GM23338 (cell line): ENCODE results near the gene ITPR2. TPM values are rescaled to one million over a fixed set of nuclear protein-coding genes. Genes with fewer than 3 reads are reported as not detected.

Experiments
- ATAC-seq: fragments of 200-7000 bp; cut with Tn5 transposase; 3 replicates; pipeline ENCODE4 v1.9.1; 2020
- DNase-seq: peaks from one replicate; pipeline ENCODE4 v3.0.0-alpha.2; 2015; ENCODE audit warnings: low spot score
- H2AFZ ChIP-seq: fragments of 200-600 bp; sonication (generic); 2 replicates; pipeline ENCODE4 v1.8.0; 2016; ENCODE audit warnings: antibody characterized with exemption, mild to moderate bottlenecking, moderate library complexity
- H3F3A ChIP-seq: fragments of 200-600 bp; sonication (generic); replicated peaks from 2 replicates; pipeline ENCODE4 v1.8.0; 2017; ENCODE audit warnings: antibody characterized with exemption, mixed run types, low read depth
- H3K27ac ChIP-seq: fragments of 200-600 bp; sonication (generic); 2 replicates; pipeline ENCODE4 v1.6.1; 2016; ENCODE audit warnings: low read depth
- H3K27me3 ChIP-seq: fragments of 200-600 bp; sonication (generic); 2 replicates; pipeline ENCODE4 v1.8.0; 2016; ENCODE audit warnings: mild to moderate bottlenecking, mixed run types, moderate library complexity; ENCODE audit not compliant: insufficient read depth
- H3K36me3 ChIP-seq: fragments of 200-600 bp; sonication (generic); 2 replicates; pipeline ENCODE4 v1.8.0; 2016; ENCODE audit warnings: mild to moderate bottlenecking; ENCODE audit not compliant: insufficient read depth
- H3K4me1 ChIP-seq: fragments of 200-600 bp; sonication (generic); 2 replicates; pipeline ENCODE4 v1.8.0; 2016; ENCODE audit warnings: mild to moderate bottlenecking, moderate library complexity; ENCODE audit not compliant: insufficient read depth
- H3K4me2 ChIP-seq: fragments of 200-600 bp; sonication (generic); 2 replicates; pipeline ENCODE4 v1.7.1; 2017; ENCODE audit warnings: mixed run types
- H3K4me3 ChIP-seq: fragments of 200-600 bp; sonication (generic); 2 replicates; pipeline ENCODE4 v1.6.1; 2016; ENCODE audit warnings: mixed run types
- H3K79me2 ChIP-seq: fragments of 200-600 bp; sonication (generic); replicated peaks from 2 replicates; pipeline ENCODE4 v1.8.0; 2017; ENCODE audit warnings: mild to moderate bottlenecking; ENCODE audit not compliant: insufficient read depth
- H3K9me2 ChIP-seq: fragments of 200-600 bp; sonication (generic); 2 replicates; pipeline ENCODE4 v1.8.0; 2017; ENCODE audit not compliant: insufficient read depth
- H4K20me1 ChIP-seq: fragments of 200-600 bp; sonication (generic); replicated peaks from 2 replicates; pipeline ENCODE4 v1.8.0; 2017; ENCODE audit warnings: mild to moderate bottlenecking; ENCODE audit not compliant: insufficient read depth
- H3K27ac Mint-ChIP-seq: 2 replicates; pipeline ENCODE4 v1.8.0; 2020; ENCODE audit warnings: inconsistent platforms, mild to moderate bottlenecking, moderate library complexity, mixed read lengths
- H3K27me3 Mint-ChIP-seq: 3 replicates; pipeline ENCODE4 v1.8.0; 2022; ENCODE audit warnings: low read depth, mild to moderate bottlenecking, moderate library complexity, mixed read lengths, inconsistent platforms; ENCODE audit not compliant: insufficient read depth, poor library complexity
- H3K36me3 Mint-ChIP-seq: 3 replicates; pipeline ENCODE4 v1.8.0; 2021; ENCODE audit warnings: low read depth, mild to moderate bottlenecking, inconsistent platforms, moderate library complexity, mixed read lengths
- H3K4me1 Mint-ChIP-seq: 3 replicates; pipeline ENCODE4 v1.8.0; 2020; ENCODE audit warnings: mild to moderate bottlenecking, inconsistent platforms, mixed read lengths
- H3K4me3 Mint-ChIP-seq: 3 replicates; pipeline ENCODE4 v1.8.0; 2021; ENCODE audit warnings: moderate library complexity, mild to moderate bottlenecking, inconsistent platforms, mixed read lengths
- H3K9me3 Mint-ChIP-seq: 3 replicates; pipeline ENCODE4 v1.8.0; 2020; ENCODE audit warnings: moderate library complexity, mild to moderate bottlenecking, inconsistent platforms, mixed read lengths
- CREB1 ChIP-seq: fragments of 250-450 bp; sonication (Bioruptor Pico); IDR thresholded peaks from 2 replicates; pipeline ENCODE4 v1.5.0; 2020; ENCODE audit warnings: low read depth, mild to moderate bottlenecking, moderate library complexity
- EZH2 ChIP-seq: fragments of 200-600 bp; sonication (generic); IDR thresholded peaks from one replicate; pipeline ENCODE4 v1.8.0; 2017; ENCODE audit warnings: antibody characterized with exemption, mild to moderate bottlenecking, low read depth; ENCODE audit not compliant: unreplicated experiment
- POLR2AphosphoS5 ChIP-seq: IDR thresholded peaks from 2 replicates; pipeline ENCODE4 v1.6.1; 2016; ENCODE audit warnings: antibody characterized with exemption, low read depth
- ZNF114 ChIP-seq: fragments of 250-450 bp; sonication (Bioruptor Pico); IDR thresholded peaks from 2 replicates; pipeline ENCODE4 v1.5.0; 2020; ENCODE audit warnings: mild to moderate bottlenecking, moderate library complexity
- ZNF331 ChIP-seq: fragments of 250-450 bp; sonication (Bioruptor Pico); IDR thresholded peaks from 2 replicates; pipeline ENCODE4 v1.5.0; 2020; ENCODE audit warnings: low read depth, mild to moderate bottlenecking, moderate library complexity
- polyA plus RNA-seq: library from polyadenylated mRNA; unstranded; fragments of >200 nt; fragmentation: Nextera tagmentation; extraction: Ambion mirVana; gene quantifications from 2 replicates; pipeline ENCODE4 v1.2.1, GENCODE V29; 2016
- total RNA-seq: library from RNA; depleted of rRNA; stranded (reverse); fragments of >200 nt; shearing (Covaris generic); gene quantifications from 2 replicates; pipeline ENCODE4 v1.2.3, GENCODE V29; 2014
- TF ChIP-seq, protein P1 (sequence below): fragments of 250-450 bp; sonication (Bioruptor Pico); IDR thresholded peaks from 2 replicates; pipeline ENCODE4 v1.5.0; 2020; ENCODE audit warnings: mild to moderate bottlenecking, moderate library complexity
- TF ChIP-seq, protein P2 (sequence below): IDR thresholded peaks from one replicate; pipeline ENCODE4 v1.6.1; 2018; ENCODE audit warnings: antibody characterized with exemption; ENCODE audit not compliant: unreplicated experiment

The ITPR2 gene
- total and polyA plus RNA-seq, 2 experiments from 2014 or later: 44.5 to 65.2 TPM

DNA sequence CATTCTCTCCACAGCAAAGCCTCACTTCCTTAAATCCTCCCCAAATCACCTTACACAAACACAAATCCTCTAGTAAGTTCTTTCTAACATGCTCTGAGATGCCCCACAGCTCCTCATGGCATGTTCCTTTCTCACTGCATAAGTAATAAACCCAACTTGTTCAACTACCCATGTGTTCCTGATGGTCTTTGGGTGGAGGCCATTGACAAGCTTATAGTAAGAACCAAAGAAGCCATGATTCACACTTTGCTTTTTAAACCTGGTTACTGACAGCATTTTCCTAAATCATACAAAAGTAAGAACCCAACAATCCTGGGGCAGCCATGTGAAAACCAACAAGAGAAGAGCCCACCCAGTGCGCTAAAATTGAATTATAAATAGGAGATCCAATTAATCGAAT, 138.6 kb downstream of the ITPR2 start:
- Histone ChIP-seq H3K9me2 (no peaks in the 10 kb centered on the region), H3K4me2 (no peak overlapping the region), H3K27ac (no peak overlapping the region), H3K27me3 (no peaks in the 10 kb centered on the region), H3K79me2 (no peaks in the 10 kb centered on the region; the same call in 1 of the 2 replicates), H3K36me3 (peaks cover 16% of the 10 kb centered on the region; the same call in 1 of the 2 replicates), H3K4me1 (peaks cover 24% of the 10 kb centered on the region), H2AFZ (no peak overlapping the region), H3F3A (0 out of 2 replicates have a peak, but pooled peaks cover 3% of the 10 kb centered on the region), H4K20me1 (no peaks in the 10 kb centered on the region), H3K4me3 (no peak overlapping the region)
- H3K9me3 Mint-ChIP-seq: no peaks in the 10 kb centered on the region; the same call in 2 of the 3 replicates
- H3K4me1 Mint-ChIP-seq: peaks cover 28% of the 10 kb centered on the region
- H3K36me3 Mint-ChIP-seq: peaks cover 59% of the 10 kb centered on the region
- H3K4me3 Mint-ChIP-seq: no peak overlapping the region
- H3K27me3 Mint-ChIP-seq: no peaks in the 10 kb centered on the region
- ATAC-seq: no peak
- TF ChIP-seq ZNF114 (no peak), EZH2 (no peak), ZNF331 (CRISPR knock-in tag) (no peak), POLR2AphosphoS5 (no peak), CREB1 (no peak)
- TF ChIP-seq, protein P1, sequence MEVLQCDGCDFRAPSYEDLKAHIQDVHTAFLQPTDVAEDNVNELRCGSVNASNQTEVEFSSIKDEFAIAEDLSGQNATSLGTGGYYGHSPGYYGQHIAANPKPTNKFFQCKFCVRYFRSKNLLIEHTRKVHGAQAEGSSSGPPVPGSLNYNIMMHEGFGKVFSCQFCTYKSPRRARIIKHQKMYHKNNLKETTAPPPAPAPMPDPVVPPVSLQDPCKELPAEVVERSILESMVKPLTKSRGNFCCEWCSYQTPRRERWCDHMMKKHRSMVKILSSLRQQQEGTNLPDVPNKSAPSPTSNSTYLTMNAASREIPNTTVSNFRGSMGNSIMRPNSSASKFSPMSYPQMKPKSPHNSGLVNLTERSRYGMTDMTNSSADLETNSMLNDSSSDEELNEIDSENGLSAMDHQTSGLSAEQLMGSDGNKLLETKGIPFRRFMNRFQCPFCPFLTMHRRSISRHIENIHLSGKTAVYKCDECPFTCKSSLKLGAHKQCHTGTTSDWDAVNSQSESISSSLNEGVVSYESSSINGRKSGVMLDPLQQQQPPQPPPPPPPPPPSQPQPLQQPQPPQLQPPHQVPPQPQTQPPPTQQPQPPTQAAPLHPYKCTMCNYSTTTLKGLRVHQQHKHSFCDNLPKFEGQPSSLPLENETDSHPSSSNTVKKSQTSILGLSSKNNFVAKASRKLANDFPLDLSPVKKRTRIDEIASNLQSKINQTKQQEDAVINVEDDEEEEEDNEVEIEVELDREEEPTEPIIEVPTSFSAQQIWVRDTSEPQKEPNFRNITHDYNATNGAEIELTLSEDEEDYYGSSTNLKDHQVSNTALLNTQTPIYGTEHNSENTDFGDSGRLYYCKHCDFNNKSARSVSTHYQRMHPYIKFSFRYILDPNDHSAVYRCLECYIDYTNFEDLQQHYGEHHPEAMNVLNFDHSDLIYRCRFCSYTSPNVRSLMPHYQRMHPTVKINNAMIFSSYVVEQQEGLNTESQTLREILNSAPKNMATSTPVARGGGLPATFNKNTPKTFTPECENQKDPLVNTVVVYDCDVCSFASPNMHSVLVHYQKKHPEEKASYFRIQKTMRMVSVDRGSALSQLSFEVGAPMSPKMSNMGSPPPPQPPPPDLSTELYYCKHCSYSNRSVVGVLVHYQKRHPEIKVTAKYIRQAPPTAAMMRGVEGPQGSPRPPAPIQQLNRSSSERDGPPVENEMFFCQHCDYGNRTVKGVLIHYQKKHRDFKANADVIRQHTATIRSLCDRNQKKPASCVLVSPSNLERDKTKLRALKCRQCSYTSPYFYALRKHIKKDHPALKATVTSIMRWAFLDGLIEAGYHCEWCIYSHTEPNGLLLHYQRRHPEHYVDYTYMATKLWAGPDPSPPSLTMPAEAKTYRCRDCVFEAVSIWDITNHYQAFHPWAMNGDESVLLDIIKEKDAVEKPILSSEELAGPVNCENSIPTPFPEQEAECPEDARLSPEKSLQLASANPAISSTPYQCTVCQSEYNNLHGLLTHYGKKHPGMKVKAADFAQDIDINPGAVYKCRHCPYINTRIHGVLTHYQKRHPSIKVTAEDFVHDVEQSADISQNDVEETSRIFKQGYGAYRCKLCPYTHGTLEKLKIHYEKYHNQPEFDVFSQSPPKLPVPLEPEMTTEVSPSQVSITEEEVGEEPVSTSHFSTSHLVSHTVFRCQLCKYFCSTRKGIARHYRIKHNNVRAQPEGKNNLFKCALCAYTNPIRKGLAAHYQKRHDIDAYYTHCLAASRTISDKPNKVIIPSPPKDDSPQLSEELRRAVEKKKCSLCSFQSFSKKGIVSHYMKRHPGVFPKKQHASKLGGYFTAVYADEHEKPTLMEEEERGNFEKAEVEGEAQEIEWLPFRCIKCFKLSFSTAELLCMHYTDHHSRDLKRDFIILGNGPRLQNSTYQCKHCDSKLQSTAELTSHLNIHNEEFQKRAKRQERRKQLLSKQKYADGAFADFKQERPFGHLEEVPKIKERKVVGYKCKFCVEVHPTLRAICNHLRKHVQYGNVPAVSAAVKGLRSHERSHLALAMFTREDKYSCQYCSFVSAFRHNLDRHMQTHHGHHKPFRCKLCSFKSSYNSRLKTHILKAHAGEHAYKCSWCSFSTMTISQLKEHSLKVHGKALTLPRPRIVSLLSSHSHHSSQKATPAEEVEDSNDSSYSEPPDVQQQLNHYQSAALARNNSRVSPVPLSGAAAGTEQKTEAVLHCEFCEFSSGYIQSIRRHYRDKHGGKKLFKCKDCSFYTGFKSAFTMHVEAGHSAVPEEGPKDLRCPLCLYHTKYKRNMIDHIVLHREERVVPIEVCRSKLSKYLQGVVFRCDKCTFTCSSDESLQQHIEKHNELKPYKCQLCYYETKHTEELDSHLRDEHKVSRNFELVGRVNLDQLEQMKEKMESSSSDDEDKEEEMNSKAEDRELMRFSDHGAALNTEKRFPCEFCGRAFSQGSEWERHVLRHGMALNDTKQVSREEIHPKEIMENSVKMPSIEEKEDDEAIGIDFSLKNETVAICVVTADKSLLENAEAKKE (CRISPR knock-in tag): no peak
- TF ChIP-seq, protein P2, sequence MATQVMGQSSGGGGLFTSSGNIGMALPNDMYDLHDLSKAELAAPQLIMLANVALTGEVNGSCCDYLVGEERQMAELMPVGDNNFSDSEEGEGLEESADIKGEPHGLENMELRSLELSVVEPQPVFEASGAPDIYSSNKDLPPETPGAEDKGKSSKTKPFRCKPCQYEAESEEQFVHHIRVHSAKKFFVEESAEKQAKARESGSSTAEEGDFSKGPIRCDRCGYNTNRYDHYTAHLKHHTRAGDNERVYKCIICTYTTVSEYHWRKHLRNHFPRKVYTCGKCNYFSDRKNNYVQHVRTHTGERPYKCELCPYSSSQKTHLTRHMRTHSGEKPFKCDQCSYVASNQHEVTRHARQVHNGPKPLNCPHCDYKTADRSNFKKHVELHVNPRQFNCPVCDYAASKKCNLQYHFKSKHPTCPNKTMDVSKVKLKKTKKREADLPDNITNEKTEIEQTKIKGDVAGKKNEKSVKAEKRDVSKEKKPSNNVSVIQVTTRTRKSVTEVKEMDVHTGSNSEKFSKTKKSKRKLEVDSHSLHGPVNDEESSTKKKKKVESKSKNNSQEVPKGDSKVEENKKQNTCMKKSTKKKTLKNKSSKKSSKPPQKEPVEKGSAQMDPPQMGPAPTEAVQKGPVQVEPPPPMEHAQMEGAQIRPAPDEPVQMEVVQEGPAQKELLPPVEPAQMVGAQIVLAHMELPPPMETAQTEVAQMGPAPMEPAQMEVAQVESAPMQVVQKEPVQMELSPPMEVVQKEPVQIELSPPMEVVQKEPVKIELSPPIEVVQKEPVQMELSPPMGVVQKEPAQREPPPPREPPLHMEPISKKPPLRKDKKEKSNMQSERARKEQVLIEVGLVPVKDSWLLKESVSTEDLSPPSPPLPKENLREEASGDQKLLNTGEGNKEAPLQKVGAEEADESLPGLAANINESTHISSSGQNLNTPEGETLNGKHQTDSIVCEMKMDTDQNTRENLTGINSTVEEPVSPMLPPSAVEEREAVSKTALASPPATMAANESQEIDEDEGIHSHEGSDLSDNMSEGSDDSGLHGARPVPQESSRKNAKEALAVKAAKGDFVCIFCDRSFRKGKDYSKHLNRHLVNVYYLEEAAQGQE: no peak
- no peak overlapping the region for H3K27ac Mint-ChIP-seq
- no peak for DNase-seq
